ENCODE results near the gene CAB39.
A peak's percentile ranks its signal among the peaks of the same experiment; 100 is the strongest.

Gene CAB39

GRCh38 chr2:230823264-230823964 lies 110.8 kb downstream of the CAB39 start:
- DNase-seq, result no peak

GRCh38 chr2:230824406-230824978 lies 111.8 kb downstream of the CAB39 start:
- DNase-seq, result peak; percentile 60 to 70

DNA sequence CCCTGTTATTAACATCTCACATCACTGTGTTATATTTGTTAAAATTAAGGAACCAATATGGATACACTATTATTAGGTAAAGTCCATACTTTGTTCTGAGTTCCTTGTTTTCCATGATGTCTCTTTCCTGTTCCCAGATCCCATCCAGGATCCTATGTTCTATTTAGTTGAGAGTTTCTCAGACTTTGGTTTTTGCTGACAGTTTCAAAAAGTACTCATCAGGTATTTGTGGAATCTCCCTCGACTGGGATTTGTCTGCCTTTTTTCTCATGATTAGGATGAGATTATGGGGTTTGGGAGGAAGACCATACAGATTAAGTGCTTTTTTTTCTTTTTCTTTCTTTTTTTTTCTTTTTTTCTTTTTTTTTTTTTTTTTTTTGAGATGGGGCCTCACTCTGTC lies 112.7 kb downstream of the CAB39 start:
- no peak for DNase-seq

GRCh38 chr2:230827774-230828271 lies 115.2 kb downstream of the CAB39 start:
- no peak for DNase-seq

- DNase-seq, result no peak
Measured at GRCh38 chr2:230828272-230828961, 115.8 kb downstream of the CAB39 start.

GRCh38 chr2:230829293-230829692 lies 116.7 kb downstream of the CAB39 start:
- no peak for DNase-seq

DNA sequence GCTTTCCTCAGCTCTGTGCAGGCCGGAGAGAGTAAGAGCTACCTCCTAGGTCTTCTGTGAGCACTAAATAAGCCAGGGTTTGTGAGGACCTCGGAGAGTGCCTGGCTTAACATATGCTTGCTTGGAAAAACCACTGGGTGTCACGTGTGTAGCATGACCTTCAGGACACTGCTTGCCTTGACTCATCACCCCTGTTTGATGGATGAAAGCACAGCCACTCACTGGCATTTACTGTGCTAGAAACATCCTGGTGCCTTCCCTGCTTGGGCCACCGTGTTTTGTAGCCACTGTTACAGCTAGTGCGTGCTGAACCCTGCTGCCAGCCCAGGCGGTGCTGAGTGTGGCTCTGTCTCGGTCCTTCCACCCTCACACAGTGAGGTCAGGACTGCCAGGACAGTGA lies 117.3 kb downstream of the CAB39 start:
- no peak for DNase-seq

DNA sequence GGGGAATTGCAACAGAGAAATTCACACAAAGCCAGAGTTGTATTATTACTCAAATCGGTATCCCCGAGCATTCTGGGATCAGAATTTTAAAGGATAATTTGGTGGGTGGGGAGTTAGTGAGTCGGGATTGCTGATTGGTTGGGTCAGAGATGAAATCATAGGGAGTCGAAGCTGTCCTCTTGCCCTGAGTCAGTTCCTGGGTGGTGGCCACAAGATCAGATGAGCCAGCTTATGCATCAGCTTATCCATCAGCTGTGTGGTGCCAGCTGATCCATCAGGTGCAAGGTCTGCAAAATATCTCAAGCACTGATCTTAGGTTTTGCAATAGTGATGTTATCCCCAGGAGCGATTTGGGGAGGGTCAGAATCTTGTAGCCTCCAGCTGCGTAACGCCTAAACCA lies 117.8 kb downstream of the CAB39 start:
- DNase-seq, result no peak

DNA sequence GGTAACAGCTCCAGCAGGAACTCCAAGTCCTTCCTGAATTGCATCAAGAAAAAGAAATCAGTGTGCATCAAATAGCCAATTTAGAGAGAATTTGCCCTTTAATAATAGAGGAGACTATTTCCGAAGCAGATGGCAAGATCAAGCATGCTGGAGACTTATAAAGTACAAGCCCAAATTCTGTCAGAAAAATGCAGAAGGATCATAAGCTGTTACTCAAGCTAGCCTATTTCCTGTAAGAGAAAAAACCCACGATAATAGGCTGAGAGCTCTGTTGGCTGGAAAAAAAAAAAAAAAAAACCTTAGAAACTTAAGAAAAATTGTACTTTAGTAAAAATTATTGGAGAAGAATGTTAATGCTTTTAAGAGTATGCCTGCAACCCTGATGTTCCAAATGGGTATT lies 127.7 kb downstream of the CAB39 start:
- peak in 1 of 2 experiments; percentile 12 for DNase-seq

GRCh38 chr2:230842473-230842872 lies 129.8 kb downstream of the CAB39 start:
- DNase-seq, result no peak

DNA sequence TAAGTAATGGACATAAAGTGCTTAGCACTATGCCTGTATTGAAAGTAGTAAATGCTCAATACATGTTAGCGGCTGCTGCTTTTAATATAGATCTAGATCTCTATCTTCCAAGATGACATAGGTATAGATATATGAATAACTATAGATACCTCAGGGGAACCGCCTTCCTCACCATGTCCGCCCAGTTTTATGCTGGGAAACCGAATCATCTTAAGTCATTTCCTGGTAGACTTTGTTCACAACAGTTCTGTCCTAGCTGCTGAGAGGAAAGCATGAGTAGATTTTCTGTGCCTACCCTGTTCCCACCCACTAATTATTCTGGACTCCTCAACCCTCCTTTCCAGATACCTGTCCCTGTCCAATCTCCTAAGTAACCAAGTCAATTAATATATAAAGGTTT lies 130.5 kb downstream of the CAB39 start:
- DNase-seq, result no peak

- no peak for DNase-seq
Measured at GRCh38 chr2:230846360-230846759, 133.7 kb downstream of the CAB39 start.

- peak; percentile 62 to 65 for DNase-seq
Measured at GRCh38 chr2:230847883-230848388, 135.3 kb downstream of the CAB39 start.

- peak in 1 of 2 experiments; percentile 16 for DNase-seq
Measured at GRCh38 chr2:230849633-230850357, 137.2 kb downstream of the CAB39 start.

DNA sequence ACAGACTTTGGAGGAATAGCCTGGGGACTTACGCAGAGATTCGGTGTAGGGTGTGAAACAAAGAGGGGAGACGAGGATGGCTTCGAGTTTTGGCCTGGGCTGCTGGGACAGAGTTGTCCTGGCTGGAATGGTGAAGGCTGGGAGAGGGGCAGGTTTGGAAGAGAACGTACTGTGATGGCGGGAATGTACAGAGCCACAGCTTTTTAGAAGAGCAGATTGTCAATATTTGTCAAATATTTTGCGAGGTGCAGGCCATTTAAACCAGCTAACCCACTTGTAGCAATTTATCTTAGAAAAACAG lies 137.7 kb downstream of the CAB39 start:
- DNase-seq, result no peak

- DNase-seq, result no peak
Measured at GRCh38 chr2:230852113-230852512, 139.5 kb downstream of the CAB39 start.

- no peak for DNase-seq
Measured at GRCh38 chr2:230861552-230862255, 149.1 kb downstream of the CAB39 start.

GRCh38 chr2:230862292-230862691 lies 149.7 kb downstream of the CAB39 start:
- no peak for DNase-seq

GRCh38 chr2:230863031-230863430 lies 150.4 kb downstream of the CAB39 start:
- no peak for DNase-seq

DNA sequence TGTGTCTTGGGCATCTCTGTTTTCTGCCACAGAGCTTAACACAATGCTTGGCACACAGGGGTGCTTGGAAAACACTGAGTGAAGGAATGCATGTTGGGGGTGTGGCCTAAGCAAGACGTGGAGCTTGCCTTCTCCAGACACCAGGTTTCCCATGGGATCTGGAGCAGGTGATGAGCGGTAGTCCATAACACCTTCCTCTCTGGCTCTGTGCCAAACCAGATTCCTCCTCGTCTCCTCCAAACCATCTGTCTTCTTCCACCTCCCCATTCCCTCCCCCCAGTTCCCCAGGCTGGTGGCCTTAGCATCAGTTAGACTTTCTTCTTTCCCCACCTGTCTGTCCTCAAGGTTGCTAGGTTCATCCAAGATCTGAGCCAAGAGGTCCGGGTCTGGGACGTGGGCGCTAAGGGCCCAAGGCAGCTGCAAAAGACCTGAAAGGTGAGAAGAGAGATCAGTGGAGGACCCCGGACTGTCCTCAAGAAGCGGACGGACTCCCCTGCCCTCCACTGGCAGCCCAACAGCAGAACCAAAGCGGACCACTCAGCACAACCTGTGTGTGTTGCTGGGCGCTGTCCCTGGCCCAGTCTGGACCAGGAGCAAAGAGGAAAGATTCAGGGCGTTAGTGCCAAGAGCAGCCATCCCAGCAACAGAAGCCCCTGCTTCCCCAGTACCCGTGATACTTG lies 150.9 kb downstream of the CAB39 start:
- DNase-seq, result no peak

GRCh38 chr2:230864122-230864604 lies 151.5 kb downstream of the CAB39 start:
- no peak for DNase-seq
